Hematopoietic multipotent progenitor cell treated with erythropoietin and hydrocortisone succinate and interleukin-3 and kit ligand, for 8 days (in vitro differentiated cells): ENCODE measurements around the gene RTL5.

Source experiments
- DNase-seq: peaks from one replicate; pipeline ENCODE4 v3.0.0-alpha.2; 2015

Gene RTL5

GRCh38 chrX:72107320-72107719 lies 24.4 kb downstream of the RTL5 start:
- DNase-seq, result no peak

- no peak for DNase-seq
These were observed 26.3 kb downstream of the RTL5 start for GRCh38 chrX:72105436-72105835.

- DNase-seq, result no peak
These were observed 29.0 kb downstream of the RTL5 start for GRCh38 chrX:72102760-72103159.

GRCh38 chrX:72102126-72102525 lies 29.6 kb downstream of the RTL5 start:
- DNase-seq, result no peak

- no peak for DNase-seq
These were observed 30.1 kb downstream of the RTL5 start for GRCh38 chrX:72101597-72102037.

- DNase-seq, result peak; percentile 68
These were observed 30.8 kb downstream of the RTL5 start for GRCh38 chrX:72100824-72101351.

- no peak for DNase-seq
These were observed 31.5 kb downstream of the RTL5 start for GRCh38 chrX:72100051-72100755.

- DNase-seq, result no peak
These were observed 34.6 kb downstream of the RTL5 start for GRCh38 chrX:72097098-72097497.

- DNase-seq, result no peak
These were observed 36.3 kb downstream of the RTL5 start for GRCh38 chrX:72095370-72095769.

GRCh38 chrX:72094894-72095293 lies 36.8 kb downstream of the RTL5 start:
- DNase-seq, result peak; percentile 78

- no peak for DNase-seq
These were observed 42.5 kb downstream of the RTL5 start for GRCh38 chrX:72089254-72089653.

GRCh38 chrX:72088761-72089160 lies 43.0 kb downstream of the RTL5 start:
- DNase-seq, result no peak

GRCh38 chrX:72086995-72087394 lies 44.7 kb downstream of the RTL5 start:
- DNase-seq, result no peak

GRCh38 chrX:72084114-72084513 lies 47.6 kb downstream of the RTL5 start:
- no peak for DNase-seq

- no peak for DNase-seq
These were observed 48.4 kb downstream of the RTL5 start for GRCh38 chrX:72083291-72083690.

- DNase-seq, result no peak
These were observed 50.0 kb downstream of the RTL5 start for GRCh38 chrX:72081605-72082320.

- no peak for DNase-seq
These were observed 50.9 kb downstream of the RTL5 start for GRCh38 chrX:72080800-72081199.

- no peak for DNase-seq
These were observed 51.6 kb downstream of the RTL5 start for GRCh38 chrX:72080150-72080549.

GRCh38 chrX:72079607-72080006 lies 52.1 kb downstream of the RTL5 start:
- DNase-seq, result no peak

GRCh38 chrX:72078411-72078810 lies 53.3 kb downstream of the RTL5 start:
- no peak for DNase-seq
